ENCODE data around the gene SLC34A1. TPM values are rescaled to one million over a fixed set of nuclear protein-coding genes. Genes with fewer than 3 reads are reported as not detected.

The SLC34A1 gene
- total and polyA plus RNA-seq, 2 of the 13 experiments (the other 11 are each of a cell fraction or from before 2014, with no cell fraction given), result 0.03 to 0.20 TPM

GRCh38 chr5:177447611-177448243 is 63.5 kb downstream of the SLC34A1 start (continued):
- no peak for TF ChIP-seq ZNF503 (CRISPR knock-in tag; IDR thresholded peaks at IDR 0.05)
- TF ChIP-seq ZNF883 (CRISPR knock-in tag; IDR thresholded peaks at IDR 0.05; ENCODE audit: not compliant biosample characterization), result peak; percentile 70
- no peak for TF ChIP-seq ZNF136 (CRISPR knock-in tag; IDR thresholded peaks at IDR 0.05; ENCODE audit: low read depth)
- 0 out of 2 replicates have a peak, but pooled peaks have one; percentile 13 for TF ChIP-seq FOXO1 (CRISPR knock-in tag; IDR thresholded peaks at IDR 0.05)
- no peak for TF ChIP-seq ZSCAN20 (CRISPR knock-in tag; IDR thresholded peaks at IDR 0.05; ENCODE audit: borderline replicate concordance)
- TF ChIP-seq NFATC3 (CRISPR knock-in tag; IDR thresholded peaks at IDR 0.05), result no peak
- no peak for TF ChIP-seq ZUFSP (CRISPR knock-in tag; IDR thresholded peaks at IDR 0.05; ENCODE audit: borderline replicate concordance)
- peak; percentile 15; the same call in 1 of the 2 replicates for TF ChIP-seq POLR2AphosphoS5 (IDR thresholded peaks at IDR 0.05; ENCODE audit: low read depth, low read length)
- TF ChIP-seq ZFP36 (IDR thresholded peaks at IDR 0.05; ENCODE audit: borderline replicate concordance, low read depth, low read length, partially characterized antibody), result no peak
- TF ChIP-seq ZNF225 (CRISPR knock-in tag; IDR thresholded peaks at IDR 0.05), result no peak
- peak; percentile 79; the same call in 1 of the 2 replicates for TF ChIP-seq ZNF44 (CRISPR knock-in tag; IDR thresholded peaks at IDR 0.05)
- TF ChIP-seq MXI1 (IDR thresholded peaks at IDR 0.05; ENCODE audit: borderline replicate concordance, low read depth, low read length), result peak; percentile 87; the same call in 1 of the 3 replicates
- TF ChIP-seq ZNF296 (CRISPR knock-in tag; conservative IDR thresholded peaks at IDR 0.05), result no peak
- TF ChIP-seq PATZ1 (CRISPR knock-in tag; IDR thresholded peaks at IDR 0.05), result peak; percentile 74
- 0 out of 2 replicates have a peak, but pooled peaks have one; percentile 7 for TF ChIP-seq CEBPG (CRISPR knock-in tag; IDR thresholded peaks at IDR 0.05)
- TF ChIP-seq CREB1 (IDR thresholded peaks at IDR 0.05), result no peak
- TF ChIP-seq CREB1 (CRISPR knock-in tag; IDR thresholded peaks at IDR 0.05), result no peak
- TF ChIP-seq TAF15 (IDR thresholded peaks at IDR 0.05; ENCODE audit: low read depth, low read length, poor library complexity, severe bottlenecking), result no peak
- no peak for TF ChIP-seq SSRP1 (CRISPR knock-in tag; IDR thresholded peaks at IDR 0.05)
- TF ChIP-seq AKAP8 (CRISPR knock-in tag; IDR thresholded peaks at IDR 0.05), result peak; percentile 64; the same call in 1 of the 2 replicates
- TF ChIP-seq PHF20 (CRISPR knock-in tag; IDR thresholded peaks at IDR 0.05), result no peak
- TF ChIP-seq TSC22D2 (CRISPR knock-in tag; IDR thresholded peaks at IDR 0.05; ENCODE audit: borderline replicate concordance), result peak; percentile 49; the same call in 1 of the 2 replicates
- TF ChIP-seq PLSCR1 (CRISPR knock-in tag; IDR thresholded peaks at IDR 0.05; ENCODE audit: borderline replicate concordance), result no peak
- TF ChIP-seq ERF (CRISPR knock-in tag; IDR thresholded peaks at IDR 0.05), result peak; percentile 50; the same call in 1 of the 2 replicates
- TF ChIP-seq ZIK1 (CRISPR knock-in tag; IDR thresholded peaks at IDR 0.05; ENCODE audit: borderline replicate concordance, low read depth), result no peak
